Medulla oblongata (tissue), 1 donor: ENCODE measurements around the gene HMOX2.
A peak's percentile ranks its signal among the peaks of the same experiment; 100 is the strongest.

Experiments
- DNase-seq: peaks from one replicate; pipeline ENCODE4 v3.0.0-alpha.2; 2015; ENCODE audit errors: extremely low spot score

Gene HMOX2, protein sequence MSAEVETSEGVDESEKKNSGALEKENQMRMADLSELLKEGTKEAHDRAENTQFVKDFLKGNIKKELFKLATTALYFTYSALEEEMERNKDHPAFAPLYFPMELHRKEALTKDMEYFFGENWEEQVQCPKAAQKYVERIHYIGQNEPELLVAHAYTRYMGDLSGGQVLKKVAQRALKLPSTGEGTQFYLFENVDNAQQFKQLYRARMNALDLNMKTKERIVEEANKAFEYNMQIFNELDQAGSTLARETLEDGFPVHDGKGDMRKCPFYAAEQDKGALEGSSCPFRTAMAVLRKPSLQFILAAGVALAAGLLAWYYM

DNA sequence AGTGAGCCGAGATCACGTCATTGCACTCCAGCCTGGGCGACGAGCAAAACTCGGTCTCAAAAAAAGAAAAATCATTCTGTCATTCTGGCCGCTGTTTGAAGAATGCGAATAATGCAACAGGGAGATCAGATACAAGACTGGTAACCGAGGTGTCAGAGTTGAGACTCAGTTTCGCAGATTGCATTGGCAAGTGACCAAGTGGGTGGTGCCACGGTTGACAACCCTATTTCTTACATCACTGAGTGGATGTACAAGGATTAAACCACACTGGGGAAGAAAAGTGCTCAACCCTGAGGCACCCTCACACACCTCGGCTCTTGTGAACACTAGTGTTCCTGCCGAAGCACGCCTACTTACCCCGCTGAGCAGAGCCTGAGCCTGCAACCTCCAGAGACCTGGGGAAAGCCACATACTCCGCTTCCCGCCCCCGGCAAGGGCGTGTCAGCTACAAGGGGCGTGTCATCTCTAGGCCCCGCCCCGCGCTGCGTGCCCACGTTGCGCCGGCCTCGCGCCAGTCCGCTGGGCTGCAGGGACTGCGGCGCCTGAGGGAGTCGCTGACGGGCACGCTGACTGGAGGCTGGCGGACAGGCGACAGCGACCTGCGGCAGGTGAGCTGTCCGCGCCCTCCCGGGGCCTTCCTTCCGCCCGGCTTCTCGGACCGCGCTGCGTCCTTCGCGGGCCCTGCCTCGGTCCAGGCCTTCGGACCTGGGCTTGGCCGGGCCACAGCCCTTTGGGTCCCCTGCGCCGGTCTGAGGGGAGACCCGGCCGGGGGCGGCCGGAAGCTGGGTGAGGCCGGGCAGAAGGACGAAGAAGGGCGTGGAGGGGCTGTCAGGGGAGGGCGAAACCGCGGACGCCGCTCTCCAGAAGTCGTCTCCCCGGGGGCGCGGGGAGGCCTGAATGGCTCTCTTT is at the start of gene HMOX2:
Gene HMOX2, plus strand, starts transcription at position 519 of the 909 bp plus-strand sequence. CDS start 29,127 bp downstream, outside the sequence.
- DNase-seq: peak; percentile 96

DNA sequence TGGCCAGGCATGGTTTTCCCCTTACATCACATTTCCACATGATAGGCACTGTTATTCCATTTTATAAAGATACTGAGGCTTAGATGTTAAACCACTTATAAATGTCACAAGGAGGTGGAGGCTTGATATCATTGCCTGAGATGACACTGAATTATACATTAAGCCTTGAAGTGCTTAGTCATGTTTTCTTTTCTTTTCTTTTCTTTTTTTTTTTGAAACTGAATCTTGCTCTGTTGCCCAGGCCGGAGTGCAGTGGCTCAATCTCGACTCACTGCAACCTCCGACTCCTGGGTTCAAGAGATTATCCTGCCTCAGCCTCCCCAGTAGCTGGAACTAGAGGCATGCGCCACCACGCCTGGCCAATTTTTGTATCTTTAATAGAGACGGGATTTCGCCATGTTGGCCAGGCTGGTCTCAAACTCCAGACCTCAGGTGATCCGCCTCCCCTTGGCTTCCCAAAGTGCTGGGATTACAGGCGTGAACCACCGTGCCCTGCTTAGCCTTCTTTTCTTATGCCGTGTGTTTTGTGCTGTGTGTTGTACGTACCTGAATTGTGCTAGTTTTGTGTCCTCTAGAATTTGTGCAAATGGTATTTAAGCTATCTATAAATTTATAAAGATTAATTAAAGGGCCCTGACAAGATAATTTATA is 49.4 kb upstream of the HMOX2 start:
- DNase-seq: no peak

DNA sequence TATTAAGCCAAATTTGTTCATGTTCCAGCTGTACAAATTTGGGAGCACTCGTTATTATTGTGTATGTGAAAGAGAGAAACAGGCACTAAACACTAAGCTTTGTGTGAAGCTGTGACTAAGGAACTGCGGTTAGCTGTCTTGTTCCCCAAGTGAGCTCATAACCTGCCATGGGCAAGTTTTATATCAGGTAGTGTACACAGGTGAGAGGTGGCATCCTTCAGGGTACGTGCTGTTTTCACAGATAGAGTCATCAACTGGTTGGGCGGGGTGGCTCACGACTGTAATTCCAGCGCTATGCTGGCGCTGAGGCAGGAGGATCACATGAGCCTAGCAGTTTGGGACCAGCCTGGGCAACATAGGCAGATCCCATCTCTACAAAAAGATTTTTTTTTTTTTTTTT is 47.7 kb upstream of the HMOX2 start:
- no peak for DNase-seq

DNA sequence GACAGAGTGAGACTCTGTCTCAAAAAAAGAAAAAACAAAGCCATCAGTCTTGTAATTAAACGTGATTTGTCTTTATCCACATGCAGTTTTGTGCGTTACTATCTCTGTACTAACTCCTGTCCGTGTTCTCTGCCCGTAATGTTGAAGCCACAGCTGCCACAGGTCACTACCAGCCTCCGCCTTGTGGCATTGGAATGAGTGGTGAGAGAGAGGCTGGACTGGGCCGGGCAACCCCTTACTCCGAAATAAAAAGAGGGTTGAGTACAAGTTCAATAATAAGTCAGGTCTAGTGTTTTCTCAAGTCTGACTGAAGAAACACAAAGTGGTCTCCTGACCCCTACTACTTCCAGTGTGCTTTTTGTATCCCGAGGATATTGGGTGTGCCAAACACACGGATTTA is 45.2 kb upstream of the HMOX2 start:
- no peak for DNase-seq

DNA sequence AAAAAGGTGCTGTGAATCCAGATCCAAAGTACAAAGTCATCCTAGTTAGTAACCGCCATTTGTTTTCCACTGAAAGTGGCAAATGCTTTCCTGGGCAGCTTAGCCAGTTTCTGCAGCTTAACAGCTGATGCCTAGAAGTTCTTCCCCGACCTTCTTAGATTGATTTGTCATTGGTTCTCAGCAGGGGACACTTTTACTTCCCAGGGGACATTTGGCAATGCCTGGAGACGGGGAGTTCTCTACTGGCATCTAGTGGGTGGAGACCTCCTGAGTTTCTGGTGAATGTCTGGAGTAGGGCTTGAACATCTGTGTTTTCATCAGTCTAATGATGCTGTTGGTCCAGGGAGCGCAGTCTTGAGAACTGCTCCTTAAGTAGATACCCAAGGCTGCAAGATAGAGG is 43.0 kb upstream of the HMOX2 start:
- DNase-seq: no peak

DNA sequence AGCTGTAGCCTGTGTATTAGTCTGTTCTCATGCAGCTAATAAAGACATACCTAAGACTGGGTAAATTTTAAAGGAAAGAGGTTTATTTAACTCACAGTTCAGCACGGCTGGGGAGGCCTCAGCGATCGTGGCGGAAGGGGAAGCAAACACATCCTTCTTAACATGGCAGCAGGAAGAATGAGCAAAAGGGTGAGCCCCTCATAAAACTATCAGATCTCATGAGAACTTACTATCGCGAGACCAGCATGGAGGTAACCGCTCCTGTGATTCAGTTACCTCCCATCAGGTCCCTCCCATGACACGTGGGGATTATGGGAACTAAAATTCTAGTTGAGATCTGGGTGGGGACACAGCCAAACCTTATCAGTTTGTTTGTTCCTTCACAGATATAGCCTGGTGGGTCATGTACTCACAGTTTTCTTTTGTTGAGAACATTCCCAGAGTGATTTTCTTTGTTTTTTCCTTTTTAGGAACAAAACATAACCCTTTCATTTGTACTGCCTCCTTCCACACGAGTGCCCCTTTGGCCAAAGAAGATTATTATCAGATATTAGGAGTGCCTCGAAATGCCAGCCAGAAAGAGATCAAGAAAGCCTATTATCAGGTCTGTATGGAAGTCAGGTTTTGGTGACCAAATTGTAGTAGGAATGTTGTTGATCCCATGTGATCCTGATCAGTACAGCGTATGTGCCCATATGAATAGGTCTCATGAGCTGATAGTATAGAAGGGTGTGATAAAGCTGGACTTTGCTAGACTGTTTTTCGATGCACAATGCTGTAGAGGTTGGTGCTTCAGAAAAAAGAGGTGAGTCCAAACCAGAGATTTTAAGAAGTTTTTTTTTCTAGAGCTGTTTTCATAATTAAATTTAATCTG is 42.0 kb upstream of the HMOX2 start:
- DNase-seq: no peak

DNA sequence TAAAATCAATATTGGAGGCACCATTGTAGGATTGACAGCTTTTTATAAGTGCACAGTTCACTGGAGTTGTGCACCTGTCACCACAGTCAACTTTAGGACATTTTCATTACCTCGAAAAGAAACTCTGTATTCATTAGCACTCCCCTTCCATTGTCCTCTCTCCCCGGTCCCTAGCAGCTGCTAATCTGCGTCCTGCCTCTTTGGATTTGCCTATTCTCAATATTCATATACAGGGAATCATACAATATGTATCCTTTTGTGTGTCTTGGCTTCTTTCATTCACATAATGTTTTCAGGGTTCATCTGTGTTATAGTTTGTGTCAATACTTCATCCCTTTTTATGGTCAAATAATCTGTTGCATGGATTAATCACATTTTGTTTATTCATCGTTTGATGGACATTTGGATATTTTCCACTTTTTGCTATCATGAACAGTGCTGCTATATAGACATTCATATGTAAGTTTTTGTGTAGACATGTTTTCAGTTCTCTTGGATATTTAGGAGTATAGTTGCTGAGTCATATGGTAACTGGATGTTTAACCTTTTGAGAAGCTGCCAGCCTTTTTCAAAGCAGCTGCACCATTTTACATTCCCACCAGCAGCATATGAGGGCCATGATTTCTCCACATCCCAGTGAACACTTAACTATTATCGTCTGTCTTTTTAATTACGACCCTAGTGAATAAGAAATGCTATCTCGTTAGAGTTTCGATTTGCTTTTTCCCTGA is 40.7 kb upstream of the HMOX2 start:
- DNase-seq: no peak

DNA sequence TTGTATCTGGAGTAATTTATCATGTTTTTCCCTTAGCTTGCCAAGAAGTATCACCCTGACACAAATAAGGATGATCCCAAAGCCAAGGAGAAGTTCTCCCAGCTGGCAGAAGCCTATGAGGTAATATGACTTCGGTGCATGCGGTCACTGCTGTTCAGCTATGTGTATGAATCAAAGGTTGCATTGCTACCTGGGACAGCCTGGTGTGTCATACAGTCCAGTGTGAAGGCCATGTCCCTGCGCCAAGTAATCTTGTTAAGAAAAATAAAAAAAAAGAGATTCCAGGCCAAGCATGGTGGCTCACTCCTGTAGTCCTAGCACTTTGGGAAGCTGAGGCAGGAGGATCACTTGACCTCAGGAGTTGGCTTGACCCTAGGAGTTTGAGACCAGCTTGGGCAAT is 38.8 kb upstream of the HMOX2 start:
- DNase-seq: no peak

DNA sequence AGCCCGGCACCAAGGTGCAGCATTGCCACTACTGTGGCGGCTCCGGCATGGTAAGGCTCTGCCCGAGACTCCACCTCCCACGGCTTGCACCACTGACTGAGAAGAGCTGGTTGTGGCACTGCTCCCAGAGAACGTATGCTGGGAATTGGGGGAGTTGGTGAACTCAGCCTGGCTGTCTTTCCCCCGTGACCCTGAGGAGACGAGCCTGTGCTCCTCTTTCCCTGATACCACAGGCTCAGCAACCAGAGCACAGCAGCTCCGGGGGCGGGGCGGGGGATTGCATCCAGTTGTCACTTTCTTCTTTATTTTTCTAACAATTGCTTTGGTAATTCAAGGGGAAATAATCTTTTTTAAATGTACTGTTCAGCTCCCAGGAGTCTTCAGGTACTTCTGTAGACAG is 33.8 kb upstream of the HMOX2 start:
- no peak for DNase-seq

DNA sequence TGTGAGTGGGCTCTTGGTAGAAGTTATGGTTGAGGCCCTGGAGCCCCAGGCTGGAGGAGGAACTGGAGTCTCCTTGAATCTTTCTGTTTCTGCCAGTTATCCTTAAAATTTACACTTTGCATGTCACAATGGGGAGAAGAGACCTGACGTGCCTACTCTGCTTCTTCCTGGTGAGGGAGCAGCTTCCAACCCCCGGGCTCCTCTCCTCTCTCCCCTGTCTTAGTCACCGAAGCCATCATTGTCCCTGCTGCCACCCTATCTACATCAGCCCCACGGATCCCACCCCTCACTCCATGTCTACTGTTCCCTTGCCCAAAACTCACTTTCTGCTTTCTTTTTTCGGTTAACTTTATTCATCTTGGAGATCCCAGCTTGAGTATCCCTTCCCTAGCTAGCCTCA is 32.9 kb upstream of the HMOX2 start:
- DNase-seq: no peak

DNA sequence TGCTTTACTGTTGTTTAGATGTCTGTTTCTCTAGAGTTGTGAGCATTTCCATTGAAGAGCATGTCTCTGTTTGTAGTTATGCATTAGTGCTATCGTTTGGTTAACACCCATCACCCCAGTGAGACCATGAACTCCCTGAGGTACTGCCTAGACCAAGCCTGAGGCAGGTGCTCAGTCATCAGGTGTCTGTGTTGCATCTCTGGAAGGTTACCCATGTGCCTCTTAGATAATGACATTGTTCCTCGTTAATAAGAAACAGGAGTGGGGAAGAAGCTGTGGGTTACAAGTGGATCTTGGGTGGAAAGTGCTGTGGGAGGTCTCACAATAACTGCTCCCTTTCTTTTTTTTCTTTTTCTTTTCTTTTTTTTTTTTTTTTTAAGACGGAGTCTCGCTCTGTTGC is 32.2 kb upstream of the HMOX2 start:
- no peak for DNase-seq

DNA sequence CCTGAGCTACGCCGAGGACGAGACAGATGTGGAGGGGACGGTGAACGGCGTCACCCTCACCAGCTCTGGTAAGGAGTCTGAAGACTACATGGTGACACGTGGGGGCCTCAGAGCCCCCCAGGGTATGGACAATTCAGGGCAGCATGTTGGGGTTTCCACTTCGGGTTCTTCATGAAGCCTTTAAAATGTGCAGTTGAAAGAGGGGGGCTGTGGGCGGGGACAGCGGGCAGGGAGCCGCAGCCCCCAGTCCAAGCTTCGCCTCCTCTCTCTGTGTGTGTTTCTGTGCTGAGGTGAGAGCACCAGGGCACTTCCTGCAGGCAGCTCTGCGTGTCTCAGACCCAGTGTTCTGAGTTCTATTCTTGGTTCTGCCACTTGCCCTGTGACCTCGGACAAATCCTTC is 25.8 kb upstream of the HMOX2 start:
- DNase-seq: no peak

DNA sequence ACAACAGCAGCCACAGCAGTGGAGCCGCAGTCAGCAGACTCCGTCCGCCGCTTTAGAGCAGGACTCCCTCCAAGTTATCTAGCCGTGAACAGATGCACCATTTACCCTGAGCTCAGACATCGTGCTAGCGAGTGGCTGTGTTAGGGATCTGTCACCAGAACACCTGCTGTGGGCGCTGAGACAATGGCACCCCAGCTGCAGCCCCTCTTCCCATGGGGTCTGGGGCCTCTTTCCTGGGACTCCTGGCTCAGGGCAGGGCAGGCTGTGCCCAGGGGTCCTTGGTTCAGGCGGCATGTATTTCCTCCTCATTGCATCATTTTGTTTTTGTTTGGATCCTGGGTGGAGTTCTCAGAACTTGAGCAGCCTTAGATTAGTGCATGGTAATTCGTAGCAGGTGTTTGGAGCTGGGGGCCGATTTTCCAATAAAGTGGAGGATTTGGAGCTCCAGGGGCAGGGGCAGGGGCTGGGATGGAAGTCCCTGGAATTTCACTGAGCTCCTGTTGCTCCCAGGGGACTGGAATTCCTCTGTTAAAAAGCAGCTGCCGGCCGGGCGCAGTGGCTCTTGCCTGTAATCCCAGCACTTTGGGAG is 25.2 kb upstream of the HMOX2 start:
- DNase-seq: no peak

DNA sequence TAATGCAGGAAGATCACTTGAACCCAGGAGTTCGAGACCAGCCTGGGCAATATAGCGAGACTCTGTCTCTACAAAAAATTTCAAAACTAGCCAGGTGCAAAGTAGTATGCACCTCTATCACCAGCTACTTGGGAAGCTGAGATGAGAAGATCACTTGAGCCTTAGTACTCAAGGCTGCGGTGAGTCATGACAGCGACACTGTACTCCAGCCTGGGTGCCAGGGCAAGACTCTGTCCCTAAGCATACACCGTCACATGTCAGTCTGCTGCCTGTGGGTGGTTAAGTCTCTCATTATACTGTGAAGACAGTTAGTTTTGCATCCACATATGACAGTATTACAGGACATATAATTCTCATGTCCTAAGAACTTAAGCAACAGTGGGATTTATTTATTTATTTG is 23.5 kb upstream of the HMOX2 start:
- DNase-seq: no peak

DNA sequence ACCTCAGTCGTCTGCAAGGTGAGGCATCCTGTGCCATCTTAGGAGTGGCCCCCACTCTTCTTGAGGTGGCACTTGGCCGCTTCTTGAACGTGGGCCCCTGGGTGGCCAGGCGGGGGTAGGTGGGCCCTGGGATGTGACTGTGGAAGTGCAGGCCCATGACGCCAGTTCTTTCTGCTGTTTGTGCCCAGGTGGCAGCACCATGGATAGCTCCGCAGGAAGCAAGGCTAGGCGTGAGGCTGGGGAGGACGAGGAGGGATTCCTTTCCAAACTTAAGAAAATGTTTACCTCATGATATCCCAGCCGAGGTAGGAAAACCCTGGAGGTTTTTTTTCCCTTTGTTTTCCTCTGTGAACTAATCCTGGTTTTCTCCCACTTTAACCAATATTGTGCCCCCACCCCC is 21.6 kb upstream of the HMOX2 start:
- DNase-seq: no peak

DNA sequence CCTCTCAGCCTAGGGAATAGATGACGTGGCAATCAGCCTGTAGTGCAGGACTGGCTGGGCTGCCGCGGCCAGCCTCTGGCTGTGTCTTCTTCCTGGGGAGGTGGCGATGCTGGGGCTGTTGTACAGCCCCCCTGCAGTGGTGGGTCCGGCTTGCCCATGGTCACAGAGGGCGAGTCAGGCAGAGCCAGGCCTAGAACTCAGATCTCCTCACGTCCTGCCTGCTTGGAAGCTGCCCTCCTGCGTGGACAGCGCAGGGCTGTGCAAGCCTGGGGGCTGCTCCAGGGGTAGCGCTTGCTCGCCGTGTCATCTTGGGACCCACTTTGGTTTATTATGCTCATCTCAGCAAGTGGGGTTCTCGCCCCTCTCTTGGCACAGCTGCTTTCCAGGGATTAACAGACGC is 21.1 kb upstream of the HMOX2 start:
- DNase-seq: no peak

DNA sequence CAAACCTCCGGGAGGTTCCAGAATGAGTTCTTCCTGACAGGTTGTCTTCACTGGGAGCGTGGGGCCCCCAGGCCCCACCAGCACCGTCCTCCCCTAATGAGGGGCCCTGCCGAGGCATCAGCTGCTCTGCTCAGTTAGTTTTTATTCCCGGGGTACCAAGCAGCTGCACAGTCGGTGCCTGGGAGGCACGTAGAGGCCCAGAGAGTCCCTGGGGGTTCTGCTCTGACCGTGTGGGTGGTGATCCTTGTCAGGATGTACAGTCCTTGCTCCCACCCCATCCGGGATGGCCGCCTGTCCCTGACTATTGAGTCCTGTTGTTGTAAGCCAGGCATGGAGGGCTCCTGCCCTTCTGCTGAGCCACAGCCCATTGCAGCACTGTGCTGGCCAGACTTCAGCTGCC is 20.2 kb upstream of the HMOX2 start:
- DNase-seq: no peak

DNA sequence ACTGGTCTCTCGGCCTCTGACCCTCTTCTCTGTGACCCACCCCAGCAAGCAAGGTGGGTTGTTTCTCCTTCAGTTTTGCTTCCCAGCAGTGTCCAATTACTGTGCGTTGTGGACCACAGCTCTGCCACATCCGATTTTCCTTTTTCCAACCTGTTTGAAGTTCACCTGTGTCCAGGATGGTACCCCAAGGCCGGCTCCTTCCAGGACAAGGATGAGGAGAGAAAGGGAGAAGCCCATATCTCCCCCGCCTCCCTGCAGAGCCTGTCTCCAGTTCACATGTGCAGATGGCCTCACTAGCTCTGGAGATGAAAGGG is 15.3 kb upstream of the HMOX2 start:
- no peak for DNase-seq

DNA sequence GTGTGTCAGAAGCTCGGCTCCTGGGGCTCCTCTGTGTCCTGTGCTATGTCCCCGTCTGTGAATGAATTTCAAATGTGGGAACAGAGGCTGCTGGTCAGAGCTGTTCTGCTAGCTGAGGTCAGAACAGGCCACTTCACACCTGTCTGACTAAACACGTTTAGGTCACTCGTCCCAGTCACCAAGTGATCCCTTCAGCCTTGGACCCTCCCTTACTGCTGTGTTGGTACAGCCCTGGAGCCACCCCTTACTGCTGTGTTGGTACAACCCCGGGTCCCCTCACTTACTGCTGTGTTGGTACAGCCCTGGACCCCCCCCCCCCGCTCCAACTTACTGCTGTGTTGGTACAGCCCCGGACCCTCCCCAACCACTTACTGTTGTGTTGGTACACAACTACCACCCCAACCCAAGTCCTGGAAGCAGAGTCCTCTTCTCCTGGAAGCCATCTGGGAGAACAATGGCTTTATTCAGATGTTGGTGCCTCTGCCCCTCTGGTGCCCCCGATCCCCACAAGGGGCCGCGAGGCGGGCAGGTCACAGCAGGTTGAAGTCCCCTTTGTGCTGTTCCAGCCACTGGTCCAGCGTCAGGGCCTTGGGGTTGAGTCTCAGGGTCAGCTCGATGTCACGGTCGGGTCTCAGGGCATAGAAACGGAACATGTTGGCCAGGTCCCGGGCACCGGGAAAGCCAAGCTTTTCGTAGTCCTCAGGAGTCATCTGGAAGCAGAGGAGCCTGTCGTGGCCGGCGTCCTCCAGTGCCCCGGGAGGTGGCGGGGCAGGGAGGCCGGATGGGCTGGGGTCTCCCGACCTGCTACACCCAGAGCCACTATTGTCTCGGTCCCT is 14.7 kb upstream of the HMOX2 start:
- DNase-seq: peak; percentile 22
